Right hindlimb (tissue), 1 donor: ENCODE results near the gene FAM20A.

Source experiments
- DNase-seq: peaks from one replicate; pipeline ENCODE4 v3.0.0-alpha.2; 2018

Gene FAM20A

DNA sequence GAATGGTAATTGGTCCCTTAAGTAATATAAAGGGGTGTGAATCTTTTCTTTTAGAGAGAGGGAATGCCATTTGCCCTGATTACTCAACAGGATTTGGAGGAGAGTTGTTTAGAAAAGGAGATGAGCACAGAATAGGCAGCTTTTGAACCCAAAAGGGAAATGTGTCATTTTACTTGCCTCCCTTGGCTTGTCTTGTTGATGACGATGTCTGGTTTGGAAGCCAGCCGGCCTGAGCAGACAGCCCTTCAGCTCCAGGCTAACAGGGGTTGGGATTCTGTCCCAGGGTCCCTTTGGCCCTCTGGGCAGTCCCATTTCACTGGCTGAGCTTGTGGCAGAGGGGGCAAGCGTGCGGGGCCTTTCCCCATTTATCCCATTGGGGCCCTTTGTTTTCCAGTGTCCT, 111.2 kb downstream of the FAM20A start:
- DNase-seq, result no peak
